ENCODE results near the gene HIRA. TPM values are rescaled to one million over a fixed set of nuclear protein-coding genes. Genes with fewer than 3 reads are reported as not detected.

HIRA gene
- total and polyA plus RNA-seq, 2 of the 8 experiments (the other 6 are each of a cell fraction or from before 2014, with no cell fraction given) = 34.9 to 67.2 TPM

- TF ChIP-seq CHD7 (IDR thresholded peaks at IDR 0.05; ENCODE audit: insufficient replicate concordance, low read length) = no peak
- no peak for TF ChIP-seq KDM1A (IDR thresholded peaks at IDR 0.05; ENCODE audit: borderline replicate concordance, low read length)
- TF ChIP-seq HDAC2 (IDR thresholded peaks at IDR 0.05; ENCODE audit: borderline replicate concordance in 1 of 2, low read depth in 2 of 2, low read length in 2 of 2) = no peak
- TF ChIP-seq TAF1 (IDR thresholded peaks at IDR 0.05; ENCODE audit: low read depth, low read length) = no peak
- TF ChIP-seq EZH2 (IDR thresholded peaks at IDR 0.05; ENCODE audit: low read depth, low read length, severe bottlenecking) = no peak
- TF ChIP-seq TAF7 (optimal IDR thresholded peaks at IDR 0.05; ENCODE audit: borderline replicate concordance, low read depth, low read length) = no peak
- no peak for TF ChIP-seq RFX5 (IDR thresholded peaks at IDR 0.05; ENCODE audit: borderline replicate concordance, low read depth, low read length)
- TF ChIP-seq SIRT6 (IDR thresholded peaks at IDR 0.05; ENCODE audit: low read length) = no peak
- no peak for TF ChIP-seq RNF2 (IDR thresholded peaks at IDR 0.05; ENCODE audit: borderline replicate concordance, low read depth, low read length, missing control alignments, poor library complexity, severe bottlenecking)
- TF ChIP-seq RAD21 (IDR thresholded peaks at IDR 0.05 in 1 of 2, conservative IDR thresholded peaks at IDR 0.05 in 1 of 2; ENCODE audit: low read depth in 2 of 2, low read length in 2 of 2) = no peak
- no peak for TF ChIP-seq SRF (IDR thresholded peaks at IDR 0.05; ENCODE audit: low read depth, low read length)
These were observed 58.1 kb downstream of the HIRA start (continued) for GRCh38 chr22:19373450-19373849.
